GM21528 (cell line): Measurements from ENCODE around the gene RARRES1.

Experiments
- ATAC-seq: cut with Tn5 transposase; IDR thresholded peaks from one replicate; pipeline ENCODE4 v1.9.1; 2021; ENCODE audit warnings: mild to moderate bottlenecking, moderate library complexity; ENCODE audit not compliant: unreplicated experiment, low FRiP score

Gene RARRES1

DNA sequence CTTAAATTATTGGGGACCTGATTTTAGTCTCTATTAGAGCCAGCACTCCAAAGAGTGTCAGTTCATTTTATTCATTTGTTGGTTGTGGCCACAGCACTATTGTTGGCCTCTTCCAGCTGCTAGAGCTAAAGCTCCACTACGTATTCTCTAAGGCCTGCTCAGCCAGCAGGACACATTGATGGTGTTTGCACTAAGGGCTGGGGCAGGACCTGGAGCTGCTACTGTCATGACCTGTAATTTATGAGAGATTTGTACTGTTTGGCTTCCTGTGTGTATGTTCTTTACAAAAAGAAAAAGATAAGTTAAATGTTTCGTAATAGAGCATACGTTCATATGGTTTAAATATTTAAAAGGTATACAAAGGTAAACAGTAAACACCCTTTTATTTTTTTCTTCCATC lies 79.8 kb downstream of the RARRES1 start:
- no peak for ATAC-seq

DNA sequence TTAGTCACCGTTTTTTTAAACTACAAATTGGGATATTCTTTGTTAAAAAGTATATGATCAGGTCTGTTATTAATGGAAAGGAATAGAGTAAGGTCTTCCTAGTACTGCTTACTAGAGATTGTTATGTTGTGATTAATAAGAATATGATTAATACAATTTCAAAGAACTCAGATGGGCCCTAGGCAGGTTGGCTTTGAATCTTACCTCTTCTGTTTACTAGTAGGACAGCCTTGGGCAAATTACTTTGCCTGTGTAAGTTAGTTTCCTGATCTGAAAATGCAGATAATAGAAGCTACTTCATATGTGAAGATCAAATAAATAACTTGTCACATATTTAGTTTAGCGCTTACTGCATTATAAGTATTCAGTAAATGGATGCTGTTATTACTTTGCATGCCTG lies 81.1 kb downstream of the RARRES1 start:
- ATAC-seq = no peak

DNA sequence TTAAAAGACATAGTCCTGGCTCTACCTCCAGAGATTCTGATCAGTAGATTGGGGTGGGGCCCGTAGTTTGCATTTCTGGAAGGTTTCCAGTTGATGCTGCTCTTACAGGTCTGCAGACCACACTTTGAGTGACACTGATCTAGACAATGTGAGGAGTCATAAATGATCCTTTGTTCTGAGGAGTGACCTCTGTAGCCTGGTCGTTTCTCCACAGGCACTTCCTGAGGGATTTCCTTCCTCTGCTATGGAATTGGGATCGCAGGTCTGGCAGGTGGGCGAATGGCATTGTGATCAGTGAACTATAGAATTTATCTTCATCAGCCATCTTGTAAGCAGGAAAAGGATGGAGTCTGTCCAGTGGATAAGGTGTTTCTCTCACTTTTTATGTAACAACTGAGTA lies 82.5 kb downstream of the RARRES1 start:
- ATAC-seq = no peak
